ENCODE data around the gene PHLDB1. TPM values are rescaled to one million over a fixed set of nuclear protein-coding genes. Genes with fewer than 3 reads are reported as not detected.

PHLDB1 gene
- total and polyA plus RNA-seq, 4 donors, result 4.8 to 15.4 (median 6.0) TPM

DNA sequence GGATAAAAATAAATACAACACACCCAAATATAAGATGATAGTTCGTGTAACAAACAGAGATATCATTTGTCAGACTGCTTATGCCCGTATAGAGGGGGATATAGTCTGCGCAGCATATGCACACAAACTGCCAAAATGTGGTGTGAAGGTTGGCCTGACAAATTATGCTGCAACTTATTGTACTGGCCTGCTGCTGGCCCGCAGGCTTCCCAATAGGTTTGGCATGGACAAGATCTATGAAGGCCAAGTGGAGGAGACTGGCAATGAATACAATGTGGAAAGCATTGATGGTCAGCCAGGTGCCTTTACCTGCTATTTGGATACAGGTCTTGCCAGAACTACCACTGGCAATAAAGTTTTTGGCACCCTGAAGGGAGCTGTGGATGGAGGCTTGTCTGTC, 46.6 kb upstream of the PHLDB1 start (continued):
- TF ChIP-seq, protein P1, sequence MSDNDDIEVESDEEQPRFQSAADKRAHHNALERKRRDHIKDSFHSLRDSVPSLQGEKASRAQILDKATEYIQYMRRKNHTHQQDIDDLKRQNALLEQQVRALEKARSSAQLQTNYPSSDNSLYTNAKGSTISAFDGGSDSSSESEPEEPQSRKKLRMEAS (IDR thresholded peaks at IDR 0.05), result no peak
- TF ChIP-seq RAD21 (IDR thresholded peaks at IDR 0.05), result no peak

- peak overlapping the region in 1 of 2 donors; percentile 20 for H3K9ac ChIP-seq (ENCODE audit: low read depth in 1 of 2, low read length in 2 of 2)
- H3K9me3 ChIP-seq (ENCODE audit: control insufficient read depth in 4 of 4, low read length in 3 of 4), result no peaks in the 10 kb centered on the region
- no peak overlapping the region for H3K4me3 ChIP-seq (ENCODE audit: low read depth in 1 of 3, low read length in 3 of 3)
- DNase-seq (ENCODE audit: low spot score), result no peak
- no peaks in the 10 kb centered on the region for H3K27me3 ChIP-seq (ENCODE audit: control insufficient read depth in 4 of 4, insufficient read depth in 4 of 4, low read length in 3 of 4)
- H3K4me1 ChIP-seq (ENCODE audit: control insufficient read depth in 4 of 4, insufficient read depth in 4 of 4, low read length in 3 of 4), result peaks cover 0 to 3% (median 3%) of the 10 kb centered on the region in 4 donors
- WGBS, result 57% methylated on average over 5 of the region's 5 CpGs
- TF ChIP-seq HNF4A (conservative IDR thresholded peaks at IDR 0.05) (no peak), HNF4G (IDR thresholded peaks at IDR 0.05) (no peak), FOXA2 (IDR thresholded peaks at IDR 0.05) (no peak), ZBTB33 (IDR thresholded peaks at IDR 0.05) (no peak)
- H3K27ac ChIP-seq (ENCODE audit: low read depth in 1 of 2, low read length in 2 of 2), result no peak overlapping the region
- H3K36me3 ChIP-seq (ENCODE audit: control insufficient read depth in 4 of 4, insufficient read depth in 3 of 4, low read depth in 1 of 4, low read length in 3 of 4), result no peaks in the 10 kb centered on the region
Observed at GRCh38 chr11:118565051-118565450, 42.4 kb upstream of the PHLDB1 start.

DNA sequence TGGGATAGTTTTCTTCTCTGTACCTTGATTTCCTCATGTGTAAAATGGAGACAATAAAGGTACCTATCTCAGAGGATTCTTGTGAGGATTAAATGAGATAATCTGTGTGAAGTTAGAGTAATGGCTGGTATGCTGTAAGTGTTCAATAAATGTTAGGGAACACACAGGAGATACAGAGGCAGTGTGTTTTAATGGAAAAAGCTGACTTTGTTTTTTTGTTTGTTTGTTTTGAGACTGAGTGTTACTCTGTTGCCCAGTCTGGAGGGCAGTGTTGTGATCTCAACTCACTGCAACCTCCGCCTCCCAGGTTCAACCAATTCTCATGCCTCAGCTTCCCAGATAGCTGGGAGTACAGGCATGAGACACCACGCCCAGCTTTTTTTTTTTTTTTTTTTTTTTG, 37.7 kb upstream of the PHLDB1 start:
- 92% methylated on average over 2 of the region's 2 CpGs for WGBS
- Histone ChIP-seq H3K27me3 (ENCODE audit: control insufficient read depth in 4 of 4, insufficient read depth in 4 of 4, low read length in 3 of 4) (no peaks in the 10 kb centered on the region), H3K9me3 (ENCODE audit: control insufficient read depth in 4 of 4, low read length in 3 of 4) (no peaks in the 10 kb centered on the region), H3K36me3 (ENCODE audit: control insufficient read depth in 4 of 4, insufficient read depth in 3 of 4, low read depth in 1 of 4, low read length in 3 of 4) (no peaks in the 10 kb centered on the region), H3K9ac (ENCODE audit: low read depth in 1 of 2, low read length in 2 of 2) (no peak overlapping the region), H3K4me3 (ENCODE audit: low read depth in 1 of 3, low read length in 3 of 3) (no peak overlapping the region), H3K4me1 (ENCODE audit: control insufficient read depth in 4 of 4, insufficient read depth in 4 of 4, low read length in 3 of 4) (peaks cover 2 to 27% (median 17%) of the 10 kb centered on the region in 4 donors), H3K27ac (ENCODE audit: low read depth in 1 of 2, low read length in 2 of 2) (no peak overlapping the region)
- TF ChIP-seq HNF4G (IDR thresholded peaks at IDR 0.05) (no peak), FOXA2 (IDR thresholded peaks at IDR 0.05) (no peak), JUND (IDR thresholded peaks at IDR 0.05) (no peak), ZBTB33 (IDR thresholded peaks at IDR 0.05) (no peak), SP1 (IDR thresholded peaks at IDR 0.05) (no peak), HNF4A (conservative IDR thresholded peaks at IDR 0.05) (no peak), FOXA1 (IDR thresholded peaks at IDR 0.05) (no peak), GABPA (IDR thresholded peaks at IDR 0.05 in 1 of 2, conservative IDR thresholded peaks at IDR 0.05 in 1 of 2) (no peak), ATF3 (IDR thresholded peaks at IDR 0.05) (no peak), CTCF (IDR thresholded peaks at IDR 0.05; ENCODE audit: low read depth, low read length, missing input control) (no peak), TAF1 (conservative IDR thresholded peaks at IDR 0.05) (no peak), NR2F2 (IDR thresholded peaks at IDR 0.05) (no peak), EGR1 (IDR thresholded peaks at IDR 0.05; ENCODE audit: low read depth in 2 of 2) (no peak), YY1 (IDR thresholded peaks at IDR 0.05) (no peak), RXRA (IDR thresholded peaks at IDR 0.05) (no peak), REST (IDR thresholded peaks at IDR 0.05) (no peak)
- TF ChIP-seq, protein P1 (IDR thresholded peaks at IDR 0.05), result no peak
- no peak for DNase-seq (ENCODE audit: low spot score)
